Heart left ventricle (tissue), 16 donors: ENCODE data around the gene INPPL1. TPM values are rescaled to one million over a fixed set of nuclear protein-coding genes. Genes with fewer than 3 reads are reported as not detected.

Experiments
- ATAC-seq, 4 donors: fragments of 200-7000 bp; cut with Tn5 transposase; one replicate each; pipeline ENCODE4 v1.9.1; 2020 to 2022; ENCODE audit warnings: moderate library complexity in 4 of 4, mild to moderate bottlenecking in 3 of 4, moderate number of reproducible peaks in 1 of 4
- DNase-seq, 5 donors: peaks; one replicate each; pipeline ENCODE4 v3.0.0-alpha.2; 2020
- H3K27ac ChIP-seq, 12 donors: fragments of 200-600 bp; sonication (generic) in 4 of 12; one replicate each; pipeline versions ENCODE4 v1.5.0 to v1.8.0; 2016 to 2022; ENCODE audit warnings: mild to moderate bottlenecking in 2 of 12
- H3K27me3 ChIP-seq, 9 donors: fragments of 200-600 bp; sonication (generic) in 2 of 9; one replicate each; pipeline versions ENCODE4 v1.5.1 to v1.8.0; 2016 to 2022; ENCODE audit warnings: mild to moderate bottlenecking in 3 of 9
- H3K36me3 ChIP-seq, 9 donors: fragments of 200-600 bp; sonication (generic) in 2 of 9; one replicate each; pipeline versions ENCODE4 v1.5.0 to v1.8.0; 2018 to 2022; ENCODE audit warnings: mild to moderate bottlenecking in 2 of 9
- H3K4me1 ChIP-seq, 12 donors: fragments of 200-600 bp; sonication (generic) in 4 of 12; one replicate each; pipeline versions ENCODE4 v1.5.0 to v1.8.0; 2016 to 2022; ENCODE audit warnings: mild to moderate bottlenecking in 3 of 12
- H3K4me3 ChIP-seq, 12 donors: fragments of 200-600 bp; sonication (generic) in 4 of 12; one replicate each; pipeline versions ENCODE4 v1.5.0 to v1.8.0; 2017 to 2022; ENCODE audit warnings: mild to moderate bottlenecking in 9 of 12, moderate library complexity in 4 of 12
- H3K9me3 ChIP-seq, 12 donors: fragments of 200-600 bp; sonication (generic) in 4 of 12; one replicate each; pipeline versions ENCODE4 v1.5.0 to v1.8.0; 2016 to 2022; ENCODE audit warnings: mild to moderate bottlenecking in 1 of 12
- POLR2A ChIP-seq, 2 donors: fragments of 450-650 bp; IDR thresholded peaks; one replicate each; pipeline ENCODE4 v1.6.1; 2017; ENCODE audit warnings: antibody characterized with exemption in 2 of 2, mild to moderate bottlenecking in 2 of 2, moderate library complexity in 2 of 2
- WGBS, 4 donors: extraction: QIAGEN DNeasy Blood & Tissue Kit in 2 of 4; methylation state at CpG; one replicate each; pipeline versions ENCODE4 v1.1.5 to v1.1.7; 2013 to 2018; 5-methylcytosine and 5-hydroxymethylcytosine counted together
- intact Hi-C, 10 donors: fragments of 100-400 bp; cut with DNase I; formaldehyde crosslinking; loops; one replicate each; pipeline versions ENCODE4 v1.11.1 to v1.14.2; 2022
- polyA plus RNA-seq, 2 donors: library from polyadenylated mRNA; stranded (reverse); fragments of 200-250 nt; gene quantifications; one replicate each; pipeline ENCODE4 v1.2.3, GENCODE V29; 2013
- total RNA-seq, 9 donors: library from RNA; depleted of rRNA in 2 of 9; stranded (reverse); fragments of >200 nt in 2 of 9; fragmentation: NEBNext Ultra II Directional in 3 of 9; extraction: Animal tissue kit (Norgen Biotek cat#: 25700) in 3 of 9; gene quantifications; one replicate each; pipeline versions ENCODE4 v1.1.0 to v1.2.4, GENCODE V29; 2016 to 2023
- TF ChIP-seq, protein P1 (sequence below), 12 donors: fragments of 200-600 bp; sonication (generic) in 4 of 12; IDR thresholded peaks; one replicate each; pipeline versions ENCODE4 v1.5.0 to v1.8.0; 2018 to 2022; ENCODE audit warnings: antibody characterized with exemption in 12 of 12, mild to moderate bottlenecking in 5 of 12
- donor health status: ischemic (EF 13 %, LVEDD 7.1; RV severe dilation, severe dysfunction).
- donor health status: healthy with polysubstance abuse.
- donor health status: DM: no; HTN: yes; CAD: no.
- donor health status: DM: no; HTN: no; CAD: no.
- donor health status: ischemic (EF 25% LVEDD 6.9; RV normal size, moderate dysfunction).
- donor health status: ischemic (EF 25% LVEDD 5.7; RV mildly dilated, moderate dysfunction).
- donor health status: healthy.
- donor health status: DM: yes; HTN: yes; CAD: no.
- donor health status: ischemic (EF 35%, LVEDD 5.7; RV mildly dilated, moderate dysfunction).
- donor health status: nonischemic (EF 11% LVEDD 7.7; RV severe dilation, severe dysfunction).
- donor health status: DM: yes; HTN: yes; CAD: no.
- donor health status: PGD.
- donor health status: ischemic (EF 29% LVEDD 5.4; RV normal size, mild dysfunction).
- donor health status: nonischemic (EF 23%, LVEDD 6.1; RV moderate dilation, normal function).

The INPPL1 gene
- total and polyA plus RNA-seq, 11 donors = 73.2 to 146 (median 99.4) TPM

GRCh38 chr11:72247584-72247983 is 23.0 kb downstream of the INPPL1 start:
- intact Hi-C loops = no loop called here
- TF ChIP-seq, protein P1, sequence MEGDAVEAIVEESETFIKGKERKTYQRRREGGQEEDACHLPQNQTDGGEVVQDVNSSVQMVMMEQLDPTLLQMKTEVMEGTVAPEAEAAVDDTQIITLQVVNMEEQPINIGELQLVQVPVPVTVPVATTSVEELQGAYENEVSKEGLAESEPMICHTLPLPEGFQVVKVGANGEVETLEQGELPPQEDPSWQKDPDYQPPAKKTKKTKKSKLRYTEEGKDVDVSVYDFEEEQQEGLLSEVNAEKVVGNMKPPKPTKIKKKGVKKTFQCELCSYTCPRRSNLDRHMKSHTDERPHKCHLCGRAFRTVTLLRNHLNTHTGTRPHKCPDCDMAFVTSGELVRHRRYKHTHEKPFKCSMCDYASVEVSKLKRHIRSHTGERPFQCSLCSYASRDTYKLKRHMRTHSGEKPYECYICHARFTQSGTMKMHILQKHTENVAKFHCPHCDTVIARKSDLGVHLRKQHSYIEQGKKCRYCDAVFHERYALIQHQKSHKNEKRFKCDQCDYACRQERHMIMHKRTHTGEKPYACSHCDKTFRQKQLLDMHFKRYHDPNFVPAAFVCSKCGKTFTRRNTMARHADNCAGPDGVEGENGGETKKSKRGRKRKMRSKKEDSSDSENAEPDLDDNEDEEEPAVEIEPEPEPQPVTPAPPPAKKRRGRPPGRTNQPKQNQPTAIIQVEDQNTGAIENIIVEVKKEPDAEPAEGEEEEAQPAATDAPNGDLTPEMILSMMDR (IDR thresholded peaks at IDR 0.05) = no peak
- TF ChIP-seq POLR2A (IDR thresholded peaks at IDR 0.05) = no peak
- DNase-seq (no peak), ATAC-seq (no peak)
- Histone ChIP-seq H3K4me3 (no peak overlapping the region), H3K4me1 (peaks cover 0 to 12% (median 4%) of the 10 kb centered on the region in 12 donors), H3K27me3 (peaks cover 23 to 92% (median 53%) of the 10 kb centered on the region in 9 donors), H3K27ac (no peak overlapping the region), H3K9me3 (no peaks in the 10 kb centered on the region), H3K36me3 (no peaks in the 10 kb centered on the region)
- WGBS, 4 donors = 26 to 35% (median 32%) methylated on average over 2 of the region's 2 CpGs

DNA sequence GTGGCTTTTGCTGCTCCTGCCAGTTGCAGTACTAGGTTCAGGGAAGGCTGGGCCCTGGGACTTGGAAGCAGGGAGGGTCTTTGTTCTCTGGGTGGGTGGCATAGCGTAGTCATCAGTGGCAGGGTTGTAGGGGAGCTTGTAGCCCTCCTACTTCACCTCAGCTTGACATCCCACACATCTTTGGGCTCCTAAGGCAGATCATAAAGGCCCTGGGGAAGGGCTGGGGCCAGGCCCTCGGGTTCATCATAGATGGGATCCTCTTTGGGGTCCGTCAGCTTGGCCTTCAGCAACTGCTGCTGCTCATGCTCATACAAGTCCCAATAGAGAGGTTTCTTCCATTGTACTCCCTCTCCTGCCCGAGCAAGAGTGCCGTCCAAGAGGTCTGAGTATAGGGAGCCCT is 25.4 kb downstream of the INPPL1 start:
- peaks cover 3 to 84% (median 30%) of the 10 kb centered on the region in 9 donors for H3K27me3 ChIP-seq
- whole genome bisulfite sequencing, 4 donors = 83 to 88% (median 86%) methylated on average over 5 of the region's 5 CpGs
- H3K4me3 ChIP-seq = no peak overlapping the region
- no peak overlapping the region for H3K27ac ChIP-seq
- intact Hi-C loops = no loop called here
- TF ChIP-seq, protein P1 (IDR thresholded peaks at IDR 0.05) = no peak
- no peak for TF ChIP-seq POLR2A (IDR thresholded peaks at IDR 0.05)
- no peaks in the 10 kb centered on the region for H3K36me3 ChIP-seq
- no peaks in the 10 kb centered on the region for H3K9me3 ChIP-seq
- DNase-seq (no peak), ATAC-seq (no peak)
- no peaks in the 10 kb centered on the region for H3K4me1 ChIP-seq

- intact Hi-C loops = no loop called here
- H3K4me3 ChIP-seq = no peak overlapping the region
- peak in 1 of 4 donors; percentile 16 for ATAC-seq
- peaks cover 0 to 75% (median 20%) of the 10 kb centered on the region in 9 donors for H3K27me3 ChIP-seq
- TF ChIP-seq POLR2A (IDR thresholded peaks at IDR 0.05) = no peak
- TF ChIP-seq, protein P1 (IDR thresholded peaks at IDR 0.05) = no peak
- no peaks in the 10 kb centered on the region for H3K36me3 ChIP-seq
- 76 to 83% (median 81%) methylated on average over 17 to 24 of the region's 24 CpGs for WGBS, 4 donors
- no peak overlapping the region for H3K27ac ChIP-seq
- no peak for DNase-seq
- H3K4me1 ChIP-seq = no peaks in the 10 kb centered on the region
- H3K9me3 ChIP-seq = no peaks in the 10 kb centered on the region
Measured at GRCh38 chr11:72250661-72251464, 26.3 kb downstream of the INPPL1 start.

DNA sequence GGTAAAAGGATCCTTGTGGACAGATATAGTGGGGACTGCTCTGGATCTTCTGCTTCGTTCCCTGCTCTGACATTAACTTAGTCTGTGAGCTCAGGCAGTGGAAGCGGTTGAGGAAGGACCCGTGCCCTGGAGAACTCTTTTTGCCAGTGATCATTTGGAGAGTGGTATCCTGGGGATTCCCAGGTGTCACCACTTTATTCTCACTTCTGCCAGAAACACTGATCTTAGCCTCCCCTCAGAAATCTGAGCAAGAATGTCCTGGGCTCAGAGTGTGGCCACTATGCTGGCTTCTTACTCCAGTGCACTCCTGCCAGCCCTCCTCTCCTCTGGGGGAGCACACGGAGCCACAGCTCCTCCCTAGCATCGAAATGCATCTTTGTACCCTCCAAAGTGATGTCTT is 27.0 kb downstream of the INPPL1 start:
- Histone ChIP-seq H3K27me3 (peaks cover 0 to 67% (median 13%) of the 10 kb centered on the region in 9 donors), H3K27ac (no peak overlapping the region), H3K4me3 (no peak overlapping the region), H3K4me1 (no peaks in the 10 kb centered on the region), H3K36me3 (no peaks in the 10 kb centered on the region), H3K9me3 (no peaks in the 10 kb centered on the region)
- TF ChIP-seq, protein P1 (IDR thresholded peaks at IDR 0.05) = no peak
- TF ChIP-seq POLR2A (IDR thresholded peaks at IDR 0.05) = no peak
- intact Hi-C loops = no loop called here
- ATAC-seq (no peak), DNase-seq (no peak)
- WGBS, 4 donors = 65 to 79% (median 67%) methylated on average over 5 of the region's 5 CpGs
